MG63 (cell line): ENCODE results near the gene KCNAB2. TPM values are rescaled to one million over a fixed set of nuclear protein-coding genes. Genes with fewer than 3 reads are reported as not detected.
A peak's percentile ranks its signal among the peaks of the same experiment; 100 is the strongest.

Experiments
- DNase-seq: peaks from one replicate; pipeline ENCODE4 v3.0.0-alpha.2; 2020
- H3K27me3 ChIP-seq: fragments of 250-450 bp; sonication (Bioruptor Pico); 2 replicates; pipeline ENCODE4 v1.5.1; 2020; ENCODE audit warnings: mild to moderate bottlenecking, moderate library complexity
- H3K36me3 ChIP-seq: fragments of 250-450 bp; sonication (Bioruptor Pico); 2 replicates; pipeline ENCODE4 v1.5.1; 2020; ENCODE audit warnings: mild to moderate bottlenecking, moderate library complexity
- H3K4me3 ChIP-seq: fragments of 250-450 bp; sonication (Bioruptor Pico); 2 replicates; pipeline ENCODE4 v1.5.1; 2020; ENCODE audit warnings: mild to moderate bottlenecking, moderate library complexity
- H3K9me3 ChIP-seq: fragments of 250-450 bp; sonication (Bioruptor Pico); 2 replicates; pipeline ENCODE4 v1.5.1; 2020; ENCODE audit warnings: mild to moderate bottlenecking, moderate library complexity
- total RNA-seq: library from RNA; depleted of rRNA; stranded (reverse); fragments of >200 nt; shearing (Covaris generic); gene quantifications from 2 replicates; pipeline ENCODE4 v1.2.3, GENCODE V29; 2014; ENCODE audit warnings: low replicate concordance

KCNAB2 gene
- total RNA-seq, 1 experiment from 2014 or later, result 6.2 TPM

GRCh38 chr1:6104631-6105030 is 58.9 kb downstream of the KCNAB2 start:
- Histone ChIP-seq H3K36me3 (no peaks in the 10 kb centered on the region), H3K4me3 (no peak overlapping the region), H3K9me3 (no peaks in the 10 kb centered on the region), H3K27me3 (no peaks in the 10 kb centered on the region)
- DNase-seq, result no peak

GRCh38 chr1:6105218-6105679 is 59.6 kb downstream of the KCNAB2 start:
- Histone ChIP-seq H3K9me3 (no peaks in the 10 kb centered on the region), H3K27me3 (no peaks in the 10 kb centered on the region), H3K36me3 (no peaks in the 10 kb centered on the region), H3K4me3 (no peak overlapping the region)
- no peak for DNase-seq

- H3K27me3 ChIP-seq, result no peaks in the 10 kb centered on the region
- H3K9me3 ChIP-seq, result no peaks in the 10 kb centered on the region
- no peak for DNase-seq
- H3K36me3 ChIP-seq, result no peaks in the 10 kb centered on the region
- no peak overlapping the region for H3K4me3 ChIP-seq
These were observed 60.1 kb downstream of the KCNAB2 start for GRCh38 chr1:6105763-6106162.

- Histone ChIP-seq H3K36me3 (no peaks in the 10 kb centered on the region), H3K4me3 (no peak overlapping the region), H3K27me3 (no peaks in the 10 kb centered on the region), H3K9me3 (no peaks in the 10 kb centered on the region)
- no peak for DNase-seq
These were observed 60.6 kb downstream of the KCNAB2 start for GRCh38 chr1:6106321-6106731.

GRCh38 chr1:6106977-6107376 is 61.3 kb downstream of the KCNAB2 start:
- Histone ChIP-seq H3K36me3 (no peaks in the 10 kb centered on the region), H3K4me3 (no peak overlapping the region), H3K9me3 (no peaks in the 10 kb centered on the region), H3K27me3 (no peaks in the 10 kb centered on the region)
- DNase-seq, result no peak

GRCh38 chr1:6107409-6108356 is 62.0 kb downstream of the KCNAB2 start:
- Histone ChIP-seq H3K36me3 (no peaks in the 10 kb centered on the region), H3K4me3 (no peak overlapping the region), H3K27me3 (no peaks in the 10 kb centered on the region), H3K9me3 (no peaks in the 10 kb centered on the region)
- no peak for DNase-seq

GRCh38 chr1:6108476-6108875 is 62.8 kb downstream of the KCNAB2 start:
- Histone ChIP-seq H3K4me3 (no peak overlapping the region), H3K27me3 (no peaks in the 10 kb centered on the region), H3K36me3 (no peaks in the 10 kb centered on the region), H3K9me3 (no peaks in the 10 kb centered on the region)
- no peak for DNase-seq

- peak; percentile 57 for DNase-seq
- H3K4me3 ChIP-seq, result no peak overlapping the region
These were observed 63.4 kb downstream of the KCNAB2 start for GRCh38 chr1:6108937-6109614.

GRCh38 chr1:6109688-6110087 is 64.0 kb downstream of the KCNAB2 start:
- Histone ChIP-seq H3K27me3 (no peaks in the 10 kb centered on the region), H3K9me3 (no peaks in the 10 kb centered on the region), H3K4me3 (no peak overlapping the region), H3K36me3 (no peaks in the 10 kb centered on the region)
- no peak for DNase-seq

More at GRCh38 chr1:6108937-6109614, 63.4 kb downstream of the KCNAB2 start:
- no peaks in the 10 kb centered on the region for H3K27me3 ChIP-seq
- no peaks in the 10 kb centered on the region for H3K36me3 ChIP-seq
- H3K9me3 ChIP-seq, result no peaks in the 10 kb centered on the region

- H3K27me3 ChIP-seq, result no peaks in the 10 kb centered on the region
- no peaks in the 10 kb centered on the region for H3K36me3 ChIP-seq
- H3K4me3 ChIP-seq, result no peak overlapping the region
- DNase-seq, result no peak
- no peaks in the 10 kb centered on the region for H3K9me3 ChIP-seq
These were observed 64.6 kb downstream of the KCNAB2 start for GRCh38 chr1:6110326-6110725.

GRCh38 chr1:6111571-6111970 is 65.9 kb downstream of the KCNAB2 start:
- H3K27me3 ChIP-seq, result no peaks in the 10 kb centered on the region
- peaks cover 1% of the 10 kb centered on the region for H3K9me3 ChIP-seq
- H3K36me3 ChIP-seq, result no peaks in the 10 kb centered on the region
- DNase-seq, result peak; percentile 13
- no peak overlapping the region for H3K4me3 ChIP-seq

- Histone ChIP-seq H3K27me3 (no peaks in the 10 kb centered on the region), H3K9me3 (peaks cover 7% of the 10 kb centered on the region), H3K4me3 (no peak overlapping the region), H3K36me3 (no peaks in the 10 kb centered on the region)
- DNase-seq, result no peak
These were observed 66.5 kb downstream of the KCNAB2 start for GRCh38 chr1:6111991-6112689.

- no peaks in the 10 kb centered on the region for H3K27me3 ChIP-seq
- H3K4me3 ChIP-seq, result no peak overlapping the region
- H3K36me3 ChIP-seq, result no peaks in the 10 kb centered on the region
- peaks cover 12% of the 10 kb centered on the region for H3K9me3 ChIP-seq
- DNase-seq, result no peak
These were observed 67.0 kb downstream of the KCNAB2 start for GRCh38 chr1:6112690-6113005.

- Histone ChIP-seq H3K36me3 (no peaks in the 10 kb centered on the region), H3K27me3 (no peaks in the 10 kb centered on the region), H3K4me3 (no peak overlapping the region), H3K9me3 (peaks cover 12% of the 10 kb centered on the region)
- DNase-seq, result no peak
These were observed 67.4 kb downstream of the KCNAB2 start for GRCh38 chr1:6113116-6113515.

- Histone ChIP-seq H3K4me3 (no peak overlapping the region), H3K36me3 (no peaks in the 10 kb centered on the region), H3K27me3 (no peaks in the 10 kb centered on the region), H3K9me3 (peaks cover 12% of the 10 kb centered on the region)
- DNase-seq, result no peak
These were observed 68.1 kb downstream of the KCNAB2 start for GRCh38 chr1:6113745-6114144.

GRCh38 chr1:6116137-6116536 is 70.4 kb downstream of the KCNAB2 start:
- Histone ChIP-seq H3K4me3 (no peak overlapping the region), H3K36me3 (no peaks in the 10 kb centered on the region), H3K9me3 (peaks cover 12% of the 10 kb centered on the region), H3K27me3 (no peaks in the 10 kb centered on the region)
- DNase-seq, result no peak

GRCh38 chr1:6117064-6117463 is 71.4 kb downstream of the KCNAB2 start:
- peaks cover 12% of the 10 kb centered on the region for H3K9me3 ChIP-seq
- no peaks in the 10 kb centered on the region for H3K27me3 ChIP-seq
- no peak for DNase-seq
- no peaks in the 10 kb centered on the region for H3K36me3 ChIP-seq
- no peak overlapping the region for H3K4me3 ChIP-seq
